ENCODE data around the gene ASPSCR1. TPM values are rescaled to one million over a fixed set of nuclear protein-coding genes. Genes with fewer than 3 reads are reported as not detected.

ASPSCR1 gene
- total and polyA plus RNA-seq, 2 of the 4 experiments (the other 2 are of a cell fraction): 7.2 to 17.2 TPM

- ATAC-seq (ENCODE audit: low read depth): no peak
- peak overlapping the region; percentile 3 for H2AFZ ChIP-seq (replicated peaks; ENCODE audit: low read length, poor library complexity)
- H2BK15ac ChIP-seq (ENCODE audit: low read depth, low read length): no peak overlapping the region
- no peak overlapping the region for H3K4me2 ChIP-seq (ENCODE audit: low read depth, low read length)
- H4K8ac ChIP-seq (ENCODE audit: low read depth in 2 of 2, low read length in 2 of 2): no peak overlapping the region
- no peak overlapping the region for H3K14ac ChIP-seq (replicated peaks; ENCODE audit: low read depth, low read length)
- no peak overlapping the region for H3K23ac ChIP-seq (ENCODE audit: low read depth, low read length)
- dilution Hi-C loops (cut with HindIII; ENCODE audit: low sequenced_read_pairs, unreplicated experiment) (no loop called here), intact Hi-C loops (cut with micrococcal nuclease) (no loop called here), in situ Hi-C loops (cut with MboI; ENCODE audit: low sequenced_read_pairs) (no loop called here)
- no peak overlapping the region for H2BK20ac ChIP-seq (ENCODE audit: low read depth, low read length)
- DNase-seq: no peak
- no peak overlapping the region for H3K18ac ChIP-seq (ENCODE audit: low read depth, low read length)
- H3K27ac ChIP-seq (ENCODE audit: insufficient read depth, low read length): no peak overlapping the region
- no peaks in the 10 kb centered on the region for H3K4me1 ChIP-seq (ENCODE audit: control insufficient read depth, insufficient read depth, low read length)
- POLR2A ChIA-PET (ENCODE audit: unreplicated experiment): no interaction called here
- no peak overlapping the region for H2BK5ac ChIP-seq (ENCODE audit: low read depth, low read length, poor library complexity, severe bottlenecking)
- no peaks in the 10 kb centered on the region for H3K36me3 ChIP-seq (ENCODE audit: control insufficient read depth, insufficient read depth, low read length)
- CTCF ChIA-PET: interaction anchor here (1.1 kb wide), 1 partner anchor 17 kb away, joined by 3 read pairs; no protein-coding TSS in a partner anchor
- H3K79me1 ChIP-seq (ENCODE audit: low read depth in 1 of 2, low read length in 2 of 2): no peaks in the 10 kb centered on the region; a peak in 1 of 4 replicates
- H2BK120ac ChIP-seq (ENCODE audit: low read depth, low read length): no peak overlapping the region
- WGBS, 2 experiments (ENCODE audit: extremely low coverage in 2 of 2, insufficient read length in 1 of 2): no CpG with 5 or more reads among the region's 12 CpGs
- no peak overlapping the region for H4K91ac ChIP-seq (ENCODE audit: insufficient read depth, low read depth, low read length)
- no peaks in the 10 kb centered on the region for H3K9me3 ChIP-seq (ENCODE audit: control insufficient read depth, insufficient read depth, low read length)
- no peak overlapping the region for H3K9ac ChIP-seq (ENCODE audit: low read depth, low read length)
- TF ChIP-seq FOS (IDR thresholded peaks at IDR 0.05; ENCODE audit: low read depth, low read length) (no peak), NFE2L2 (IDR thresholded peaks at IDR 0.05; ENCODE audit: low read depth, low read length) (no peak), MAFK (IDR thresholded peaks at IDR 0.05; ENCODE audit: low read depth, low read length) (no peak), SMC3 (IDR thresholded peaks at IDR 0.05; ENCODE audit: low read depth, low read length) (no peak)
- no peak overlapping the region for H3K4ac ChIP-seq (ENCODE audit: low read depth, low read length)
- no peak overlapping the region for H4K5ac ChIP-seq (ENCODE audit: low read depth, low read length)
- H3K4me3 ChIP-seq (ENCODE audit: insufficient read depth, low read depth, low read length): no peak overlapping the region
- no TSS peak for BruUV-seq (replicated peaks)
- no peak overlapping the region for H2AK9ac ChIP-seq (replicated peaks; ENCODE audit: low read depth, low read length, poor library complexity)
- peaks cover 25% of the 10 kb centered on the region for H3K27me3 ChIP-seq (ENCODE audit: control insufficient read depth, insufficient read depth, low read length)
- no peaks in the 10 kb centered on the region; the same call in 1 of the 2 replicates for H4K20me1 ChIP-seq (ENCODE audit: insufficient read depth, low read length)
- H3K56ac ChIP-seq (ENCODE audit: extremely low read depth, insufficient read depth, low read length): no peak overlapping the region
- no peak overlapping the region for H2AK5ac ChIP-seq (ENCODE audit: low read depth, low read length)
- no peaks in the 10 kb centered on the region for H3K9me1 ChIP-seq (ENCODE audit: insufficient read depth, low read length)
These were observed 35.3 kb upstream of the ASPSCR1 start for GRCh38 chr17:81942167-81942553.
